Endothelial cell of umbilical vein (primary cell): ENCODE results near the gene GCDH. TPM values are rescaled to one million over a fixed set of nuclear protein-coding genes. Genes with fewer than 3 reads are reported as not detected.

Source experiments
- BruUV-seq: library from RNA; stranded (reverse); fragments of 400-500 nt; replicated peaks from 2 replicates; lab custom pipeline; 2021; lab: Mats Ljungman, UMichigan
- CTCF ChIA-PET: fragments of 300-600, 350-600 bp; sonication (Branson Sonifier 250); formaldehyde crosslinking; loops from one replicate; lab custom pipeline; 2021; ENCODE audit warnings: antibody characterized with exemption, inconsistent platforms; lab: Charles Lee
- POLR2A ChIA-PET: fragments of 300-600, 350-600 bp; sonication (Branson Sonifier 250); formaldehyde crosslinking; loops from one replicate; lab custom pipeline; 2021; ENCODE audit warnings: antibody characterized with exemption, inconsistent platforms; lab: Charles Lee
- DNase-seq: peaks from one replicate; pipeline ENCODE4 v3.0.0-alpha.2; 2011; ENCODE audit warnings: low read depth, low spot score
- FAIRE-seq: peaks from 2 replicates; lab custom pipeline; 2011; peaks lifted over from hg19 to GRCh38; lab: Jason Lieb, UNC
- H2AFZ ChIP-seq: 2 replicates; pipeline ENCODE4 v1.6.0; 2012; ENCODE audit warnings: low read depth, low read length, control low read depth, inconsistent platforms
- H3K27ac ChIP-seq: 2 replicates; pipeline ENCODE4 v1.5.1; 2011; ENCODE audit warnings: low read depth, mild to moderate bottlenecking, control low read depth, low read length, moderate library complexity; ENCODE audit not compliant: insufficient read depth
- H3K27me3 ChIP-seq, 2 experiments: 2 replicates each; pipeline versions ENCODE4 v1.6.0 to v1.6.1; 2011; ENCODE audit warnings: low read length in 2 of 2, mixed read lengths in 1 of 2; ENCODE audit not compliant: control insufficient read depth in 2 of 2, insufficient read depth in 2 of 2
- H3K36me3 ChIP-seq, 2 experiments: 2 replicates in 1 of 2; 3 replicates in 1 of 2; pipeline ENCODE4 v1.5.1; 2011; ENCODE audit warnings: low read length in 2 of 2, mild to moderate bottlenecking in 1 of 2, moderate library complexity in 1 of 2; ENCODE audit not compliant: control insufficient read depth in 2 of 2, insufficient read depth in 2 of 2; ENCODE audit errors: extremely low read depth in 1 of 2
- H3K4me1 ChIP-seq: 3 replicates; pipeline ENCODE4 v1.5.1; 2011; ENCODE audit warnings: mild to moderate bottlenecking, low read length; ENCODE audit not compliant: control insufficient read depth, insufficient read depth; ENCODE audit errors: extremely low read depth
- H3K4me2 ChIP-seq: 2 replicates; pipeline ENCODE4 v1.6.1; 2011; ENCODE audit warnings: low read length, control low read depth, mixed read lengths; ENCODE audit not compliant: insufficient read depth
- H3K4me3 ChIP-seq, 3 experiments: fragments of 200-600 bp in 1 of 3; sonication (generic), shearing (Covaris generic) in 1 of 3; replicated peaks in 1 of 3; 2 replicates each; pipeline ENCODE4 v1.5.1; 2011 to 2016; ENCODE audit warnings: control low read depth in 3 of 3, low read length in 3 of 3, mild to moderate bottlenecking in 2 of 3, inconsistent platforms in 1 of 3, low read depth in 1 of 3, moderate library complexity in 1 of 3; ENCODE audit not compliant: insufficient read depth in 1 of 3
- H3K79me2 ChIP-seq: 2 replicates; pipeline ENCODE4 v1.6.0; 2012; ENCODE audit warnings: low read length, inconsistent platforms; ENCODE audit not compliant: control insufficient read depth, insufficient read depth
- H3K9ac ChIP-seq: replicated peaks from 2 replicates; pipeline ENCODE3; 2011; ENCODE audit warnings: low read length, control low read depth; ENCODE audit not compliant: insufficient read depth; ENCODE audit errors: extremely low read depth
- H3K9me1 ChIP-seq: replicated peaks from 3 replicates; pipeline ENCODE4 v1.6.0; 2011; ENCODE audit warnings: mild to moderate bottlenecking, low read length; ENCODE audit not compliant: control insufficient read depth, insufficient read depth; ENCODE audit errors: extremely low read depth
- H3K9me3 ChIP-seq: replicated peaks from 2 replicates; pipeline ENCODE4 v1.5.1; 2012; ENCODE audit warnings: low read length, inconsistent platforms; ENCODE audit not compliant: control insufficient read depth, insufficient read depth
- H4K20me1 ChIP-seq: replicated peaks from 2 replicates; pipeline ENCODE3; 2011; ENCODE audit warnings: mild to moderate bottlenecking, low read length; ENCODE audit not compliant: control insufficient read depth, insufficient read depth; ENCODE audit errors: extremely low read depth
- EZH2 ChIP-seq: IDR thresholded peaks from 2 replicates; pipeline ENCODE4 v1.6.1; 2012; ENCODE audit warnings: borderline replicate concordance, low read depth, mild to moderate bottlenecking, moderate library complexity, low read length, inconsistent platforms; ENCODE audit not compliant: severe bottlenecking
- FOS ChIP-seq: IDR thresholded peaks from 2 replicates; pipeline ENCODE4 v1.6.1; 2011; ENCODE audit warnings: mild to moderate bottlenecking, low read length, moderate library complexity, borderline replicate concordance; ENCODE audit not compliant: insufficient read depth
- GATA2 ChIP-seq: IDR thresholded peaks from 2 replicates; pipeline ENCODE4 v1.7.0; 2011; ENCODE audit warnings: low read depth, mild to moderate bottlenecking, moderate library complexity, mixed read lengths, low read length; ENCODE audit not compliant: insufficient read length, insufficient read depth
- JUN ChIP-seq: IDR thresholded peaks from 2 replicates; pipeline ENCODE4 v1.6.1; 2011; ENCODE audit warnings: borderline replicate concordance, low read depth; ENCODE audit not compliant: insufficient read length, insufficient read depth
- MYC ChIP-seq: IDR thresholded peaks from one replicate; pipeline ENCODE4 v1.6.1; 2011; ENCODE audit warnings: mild to moderate bottlenecking, low read depth, low read length
- POLR2A ChIP-seq: IDR thresholded peaks from 2 replicates; pipeline ENCODE4 v1.6.1; 2012; ENCODE audit warnings: low read depth, mild to moderate bottlenecking, control low read depth, low read length
- POLR2AphosphoS5 ChIP-seq: IDR thresholded peaks from 2 replicates; pipeline ENCODE4 v1.6.1; 2012; ENCODE audit warnings: low read depth, mild to moderate bottlenecking, control low read depth, low read length, moderate library complexity; ENCODE audit not compliant: insufficient read depth
- dilution Hi-C: fragments of 300-500 bp; cut with MboI; formaldehyde crosslinking; loops from one replicate; pipeline ENCODE4 v1.15.0; 2019; ENCODE audit warnings: low sequenced_read_pairs; ENCODE audit not compliant: extremely low pct_ligation_motif_present
- intact Hi-C: fragments of 100-400 bp; cut with micrococcal nuclease; formaldehyde crosslinking; loops from one replicate; pipeline ENCODE4 v1.10.0; 2022
- polyA plus RNA-seq, 4 experiments: library from polyadenylated mRNA; depleted of rRNA in 3 of 4; stranded (reverse) in 3 of 4; unstranded in 1 of 4; fragments of >200 nt; gene quantifications; 2 replicates each; pipeline versions ENCODE4 v1.2.1 to v1.2.3, GENCODE V29; 2011 to 2012; ENCODE audit warnings: missing spikeins in 1 of 4
- total RNA-seq: library from RNA; stranded (reverse); gene quantifications from 2 replicates; pipeline ENCODE4 v1.2.3, GENCODE V29; 2021
- TF ChIP-seq, protein P1 (sequence below), 2 donors: IDR thresholded peaks; 1 replicate in 1 of 2; 2 replicates in 1 of 2; pipeline ENCODE4 v1.5.1; 2011; ENCODE audit warnings: low read length in 2 of 2, mild to moderate bottlenecking in 2 of 2, moderate library complexity in 2 of 2, control low read depth in 1 of 2, inconsistent platforms in 1 of 2, low read depth in 1 of 2; ENCODE audit not compliant: insufficient read depth in 1 of 2; ENCODE audit errors: extremely low read depth in 1 of 2
- TF ChIP-seq, protein P2 (sequence below): IDR thresholded peaks from 2 replicates; pipeline ENCODE4 v1.6.1; 2011; ENCODE audit not compliant: insufficient read depth, insufficient read length

The GCDH gene
- total and polyA plus RNA-seq, 2 donors (not counting 3 experiments of a cell fraction or from before 2014, with no cell fraction given): 27.3 to 35.8 TPM

DNA sequence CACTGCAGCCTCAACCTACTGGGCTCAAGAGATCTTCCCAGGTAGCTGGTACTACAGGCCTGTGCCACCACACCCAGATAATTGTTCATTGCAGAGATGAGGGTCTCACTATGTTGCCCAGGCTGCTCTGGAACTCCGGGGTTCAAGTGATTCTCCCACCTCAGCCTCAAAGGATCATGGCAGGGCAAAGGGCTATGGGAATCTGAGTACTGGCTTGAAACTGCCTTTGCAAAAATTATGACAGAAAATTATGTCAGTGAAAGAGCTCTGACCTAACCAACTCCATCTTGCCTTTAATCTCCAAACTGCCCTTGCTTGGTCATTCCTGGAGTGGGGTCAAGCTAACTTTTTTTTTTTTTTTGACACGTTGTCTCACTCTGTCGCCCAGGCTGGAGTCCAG is 8.4 kb upstream of the GCDH start:
- ChIA-PET CTCF (interaction anchor here (1.7 to 3.5 kb wide), 5 partner anchors 8 to 116 kb away, joined by 5 to 22 read pairs (median 14); partner anchors contain the start of gene GCDH), POLR2A (interaction anchor here (1.1 kb wide), 1 partner anchor 8 kb away, joined by 4 read pairs; the partner anchor contains the start of gene GCDH)
- Histone ChIP-seq H3K4me3 (no peak overlapping the region), H3K9ac (no peak overlapping the region), H3K4me1 (peaks cover 4% of the 10 kb centered on the region), H3K4me2 (no peak overlapping the region), H3K27ac (no peak overlapping the region), H4K20me1 (no peaks in the 10 kb centered on the region), H3K9me3 (no peaks in the 10 kb centered on the region), H3K36me3 (peaks cover 0 to 5% of the 10 kb centered on the region in 2 experiments), H3K79me2 (no peaks in the 10 kb centered on the region), H3K27me3 (peaks cover 12 to 22% of the 10 kb centered on the region in 2 experiments), H2AFZ (no peak overlapping the region), H3K9me1 (no peaks in the 10 kb centered on the region)
- FAIRE-seq (peak; percentile 4), DNase-seq (no peak)
- dilution Hi-C loops: no loop called here
- intact Hi-C loops: no loop called here
- TF ChIP-seq POLR2AphosphoS5 (no peak), POLR2A (no peak), MYC (no peak), GATA2 (no peak), EZH2 (no peak), JUN (no peak), FOS (no peak)
- TF ChIP-seq, protein P1, sequence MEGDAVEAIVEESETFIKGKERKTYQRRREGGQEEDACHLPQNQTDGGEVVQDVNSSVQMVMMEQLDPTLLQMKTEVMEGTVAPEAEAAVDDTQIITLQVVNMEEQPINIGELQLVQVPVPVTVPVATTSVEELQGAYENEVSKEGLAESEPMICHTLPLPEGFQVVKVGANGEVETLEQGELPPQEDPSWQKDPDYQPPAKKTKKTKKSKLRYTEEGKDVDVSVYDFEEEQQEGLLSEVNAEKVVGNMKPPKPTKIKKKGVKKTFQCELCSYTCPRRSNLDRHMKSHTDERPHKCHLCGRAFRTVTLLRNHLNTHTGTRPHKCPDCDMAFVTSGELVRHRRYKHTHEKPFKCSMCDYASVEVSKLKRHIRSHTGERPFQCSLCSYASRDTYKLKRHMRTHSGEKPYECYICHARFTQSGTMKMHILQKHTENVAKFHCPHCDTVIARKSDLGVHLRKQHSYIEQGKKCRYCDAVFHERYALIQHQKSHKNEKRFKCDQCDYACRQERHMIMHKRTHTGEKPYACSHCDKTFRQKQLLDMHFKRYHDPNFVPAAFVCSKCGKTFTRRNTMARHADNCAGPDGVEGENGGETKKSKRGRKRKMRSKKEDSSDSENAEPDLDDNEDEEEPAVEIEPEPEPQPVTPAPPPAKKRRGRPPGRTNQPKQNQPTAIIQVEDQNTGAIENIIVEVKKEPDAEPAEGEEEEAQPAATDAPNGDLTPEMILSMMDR (IDR thresholded peaks at IDR 0.05; ENCODE audit: extremely low read depth in 1 of 2, insufficient read depth in 1 of 2, low read depth in 1 of 2, low read length in 2 of 2): no peak
- TF ChIP-seq, protein P2, sequence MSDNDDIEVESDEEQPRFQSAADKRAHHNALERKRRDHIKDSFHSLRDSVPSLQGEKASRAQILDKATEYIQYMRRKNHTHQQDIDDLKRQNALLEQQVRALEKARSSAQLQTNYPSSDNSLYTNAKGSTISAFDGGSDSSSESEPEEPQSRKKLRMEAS: no peak
- BruUV-seq: no TSS peak
